Stimulated activated CD4-positive, alpha-beta T cell treated with anti-CD3 and anti-CD28 coated beads, Interleukin-4, amount 100 ng/mL, for 4 hours (primary cell): ENCODE results near the gene TNNT1.

ENCODE experiments used
- DNase-seq, 2 experiments: peaks; one replicate each; pipeline ENCODE4 v3.0.0-alpha.2; 2020

TNNT1 gene

GRCh38 chr19:55087542-55087901 is 61.5 kb downstream of the TNNT1 start:
- DNase-seq, result no peak

GRCh38 chr19:55086730-55087541 is 62.1 kb downstream of the TNNT1 start:
- peak; percentile 41 to 53 for DNase-seq

GRCh38 chr19:55085923-55086715 is 62.9 kb downstream of the TNNT1 start:
- DNase-seq, result no peak

GRCh38 chr19:55084416-55084815 is 64.6 kb downstream of the TNNT1 start:
- no peak for DNase-seq

- DNase-seq, result no peak
Measured at GRCh38 chr19:55083004-55083850, 65.8 kb downstream of the TNNT1 start.
